HepG2 (cell line): ENCODE data around the gene AHCYL2. TPM values are rescaled to one million over a fixed set of nuclear protein-coding genes. Genes with fewer than 3 reads are reported as not detected.
A peak's percentile ranks its signal among the peaks of the same experiment; 100 is the strongest.

Experiments
- ATAC-seq: fragments of 200-7000 bp; cut with Tn5 transposase; 3 replicates; pipeline ENCODE4 v1.9.1; 2020; ENCODE audit warnings: mild to moderate bottlenecking, moderate library complexity
- BruUV-seq: library from RNA; stranded (reverse); fragments of 400-500 nt; replicated peaks from 2 replicates; lab custom pipeline; 2021; lab: Mats Ljungman, UMichigan
- CTCF ChIA-PET: fragments of 300-600 bp; formaldehyde crosslinking; extraction: SDS; loops from one replicate; lab custom pipeline; 2021; ENCODE audit warnings: low total read pairs, inconsistent platforms, low intra/inter-chr PET ratio; lab: Yijun Ruan, JAX
- POLR2A ChIA-PET: fragments of 350-600 bp; sonication (Branson Sonifier 250); formaldehyde crosslinking; loops from one replicate; lab custom pipeline; 2020; ENCODE audit warnings: antibody characterized with exemption, inconsistent platforms; lab: Yijun Ruan, JAX
- DNase-seq: peaks from one replicate; pipeline ENCODE4 v3.0.0-alpha.2; 2015; ENCODE audit warnings: low spot score
- FAIRE-seq: peaks from 3 replicates; lab custom pipeline; 2011; peaks lifted over from hg19 to GRCh38; lab: Jason Lieb, UNC
- H2AFZ ChIP-seq: one replicate; pipeline ENCODE4 v1.6.1; 2011; ENCODE audit warnings: low read length, inconsistent platforms
- H3K27ac ChIP-seq: fragments of 300-600 bp; 3 replicates; pipeline ENCODE4 v1.8.0; 2011; ENCODE audit warnings: mixed run types, mild to moderate bottlenecking, mixed read lengths, low read length, inconsistent platforms; ENCODE audit not compliant: insufficient read depth; ENCODE audit errors: extremely low read length
- H3K27me3 ChIP-seq, 2 experiments: fragments of 200-600 bp in 1 of 2; 2 replicates in 1 of 2; 3 replicates in 1 of 2; pipeline versions ENCODE4 v1.6.0 to v1.8.0; 2011; ENCODE audit warnings: low read length in 2 of 2, mild to moderate bottlenecking in 2 of 2, moderate library complexity in 2 of 2, inconsistent platforms in 1 of 2; ENCODE audit not compliant: insufficient read depth in 2 of 2, control insufficient read depth in 1 of 2
- H3K36me3 ChIP-seq, 2 experiments: fragments of 200-600 bp in 1 of 2; replicated peaks in 1 of 2; 2 replicates in 1 of 2; 3 replicates in 1 of 2; pipeline versions ENCODE4 v1.5.1 to v1.8.0; 2011; ENCODE audit warnings: low read length in 2 of 2, inconsistent platforms in 1 of 2; ENCODE audit not compliant: insufficient read depth in 2 of 2, control insufficient read depth in 1 of 2
- H3K4me1 ChIP-seq: 2 replicates; pipeline ENCODE4 v1.5.1; 2012; ENCODE audit warnings: low read length, inconsistent platforms; ENCODE audit not compliant: insufficient read depth
- H3K4me2 ChIP-seq: 2 replicates; pipeline ENCODE4 v1.6.0; 2011; ENCODE audit warnings: low read depth, low read length, inconsistent platforms
- H3K4me3 ChIP-seq, 3 experiments: fragments of 200-600 bp in 1 of 3; sonication (generic), shearing (Covaris generic) in 1 of 3; replicated peaks in 1 of 3; 2 replicates each; pipeline ENCODE4 v1.5.1; 2011 to 2016; ENCODE audit warnings: low read length in 3 of 3, inconsistent platforms in 2 of 3, low read depth in 2 of 3, mild to moderate bottlenecking in 2 of 3, control low read depth in 1 of 3, mixed read lengths in 1 of 3; ENCODE audit not compliant: insufficient read depth in 1 of 3
- H3K79me2 ChIP-seq: one replicate; pipeline ENCODE4 v1.6.1; 2011; ENCODE audit warnings: low read length, inconsistent platforms; ENCODE audit not compliant: insufficient read depth
- H3K9ac ChIP-seq: 2 replicates; pipeline ENCODE4 v1.6.0; 2011; ENCODE audit warnings: mild to moderate bottlenecking, low read depth, low read length, inconsistent platforms; ENCODE audit not compliant: insufficient read depth
- H3K9me3 ChIP-seq: 2 replicates; pipeline ENCODE4 v1.5.1; 2012; ENCODE audit warnings: mild to moderate bottlenecking, low read length
- H4K20me1 ChIP-seq: 2 replicates; pipeline ENCODE4 v1.6.0; 2011; ENCODE audit warnings: inconsistent platforms, mild to moderate bottlenecking, low read length, moderate library complexity; ENCODE audit not compliant: insufficient read depth
- HNF1B ChIP-seq: sonication (generic); formaldehyde crosslinking; IDR thresholded peaks from 2 replicates; pipeline ENCODE4 v1.5.1; 2020; ENCODE audit warnings: mild to moderate bottlenecking, moderate library complexity, missing genetic modification reagents
- KMT2A ChIP-seq: sonication (generic); formaldehyde crosslinking; IDR thresholded peaks from 2 replicates; pipeline ENCODE4 v1.4.0; 2020; ENCODE audit warnings: missing genetic modification reagents
- MEIS1 ChIP-seq: sonication (generic); formaldehyde crosslinking; IDR thresholded peaks from 2 replicates; pipeline ENCODE4 v1.9.0; 2021; ENCODE audit warnings: mild to moderate bottlenecking, missing genetic modification reagents, moderate library complexity, borderline replicate concordance
- NCOA5 ChIP-seq: sonication (generic); formaldehyde crosslinking; IDR thresholded peaks from 2 replicates; pipeline ENCODE4 v1.4.0; 2020; ENCODE audit warnings: missing genetic modification reagents
- NR1H2 ChIP-seq: sonication (generic); formaldehyde crosslinking; IDR thresholded peaks from 2 replicates; pipeline ENCODE4 v1.8.1; 2022; ENCODE audit warnings: low read depth, missing genetic modification reagents, borderline replicate concordance
- NR2F1 ChIP-seq, 2 experiments: fragments of 450-650 bp in 1 of 2; formaldehyde crosslinking in 1 of 2; IDR thresholded peaks; 2 replicates each; pipeline versions ENCODE4 v1.5.0 to v1.6.1; 2016 to 2020; ENCODE audit warnings: mild to moderate bottlenecking in 1 of 2, missing compliant biosample characterization in 1 of 2, missing genetic modification reagents in 1 of 2, moderate library complexity in 1 of 2
- NR2F6 ChIP-seq, 2 experiments: IDR thresholded peaks; 2 replicates each; pipeline ENCODE4 v1.6.1; 2016; ENCODE audit warnings: antibody characterized with exemption in 1 of 2, mild to moderate bottlenecking in 1 of 2
- XRCC5 ChIP-seq: fragments of 200-400 bp; formaldehyde crosslinking; optimal IDR thresholded peaks from 2 replicates; pipeline ENCODE3; 2017; ENCODE audit warnings: mild to moderate bottlenecking, low read length
- ZNF142 ChIP-seq: sonication (generic); formaldehyde crosslinking; IDR thresholded peaks from 2 replicates; pipeline ENCODE4 v1.4.0; 2020; ENCODE audit warnings: missing genetic modification reagents
- ZNF263 ChIP-seq: sonication (generic); formaldehyde crosslinking; IDR thresholded peaks from 2 replicates; pipeline ENCODE4 v1.4.0; 2020; ENCODE audit warnings: missing genetic modification reagents
- ZNF574 ChIP-seq: sonication (generic); formaldehyde crosslinking; IDR thresholded peaks from 2 replicates; pipeline ENCODE4 v1.4.0; 2020; ENCODE audit warnings: missing genetic modification reagents
- ZNF790 ChIP-seq: sonication (generic); formaldehyde crosslinking; IDR thresholded peaks from 2 replicates; pipeline ENCODE4 v1.8.0; 2022; ENCODE audit warnings: missing genetic modification reagents, mild to moderate bottlenecking, borderline replicate concordance
- WGBS: methylation state at CpG from one replicate; pipeline ENCODE4 v1.1.6; 2017; ENCODE audit warnings: low lambda C conversion rate; 5-methylcytosine and 5-hydroxymethylcytosine counted together
- in situ Hi-C: cut with HindIII; loops from 2 replicates; pipeline ENCODE4 v1.10.0; 2017; ENCODE audit warnings: low pct_unique_long_range_greater_than_20kb; ENCODE audit not compliant: extremely low pct_ligation_motif_present
- intact Hi-C: fragments of 100-400 bp; cut with micrococcal nuclease; formaldehyde crosslinking; loops from one replicate; pipeline ENCODE4 v1.10.0; 2022; ENCODE audit not compliant: unreplicated experiment
- polyA plus RNA-seq, 8 experiments: library from polyadenylated mRNA; depleted of rRNA in 3 of 8; stranded (reverse) in 7 of 8; unstranded in 1 of 8; fragments of >200 nt; fragmentation: Illumina TruSeq in 4 of 8; extraction: Trizol in 4 of 8; gene quantifications; 2 replicates each; pipeline versions ENCODE4 v1.2.1 to v1.2.3, GENCODE V29; 2011 to 2016; ENCODE audit warnings: low read depth in 4 of 8, missing spikeins in 1 of 8, mixed read lengths in 1 of 8; ENCODE audit not compliant: insufficient read depth in 1 of 8
- total RNA-seq, 5 experiments: library from RNA; depleted of rRNA; stranded (reverse); fragments of >200 nt; fragmentation: Illumina TruSeq; extraction: Trizol; gene quantifications; 2 replicates each; pipeline ENCODE4 v1.2.3, GENCODE V29; 2016; ENCODE audit warnings: low read depth in 1 of 5

AHCYL2 gene
- total and polyA plus RNA-seq, 2 of the 13 experiments (the other 11 are each of a cell fraction or from before 2014, with no cell fraction given) = 9.5 to 14.7 TPM

GRCh38 chr7:129225206-129225930, 538 bp downstream of the AHCYL2 start:
- H3K36me3 ChIP-seq = no peaks in the 10 kb centered on the region
- H3K79me2 ChIP-seq = peaks cover 23% of the 10 kb centered on the region
- peak overlapping the region; percentile 67 for H3K9ac ChIP-seq
- intact Hi-C loops = loop anchor here (2.0 kb wide), 1 partner anchor 45 kb away; no protein-coding TSS in a partner anchor
- peak overlapping the region; percentile 81 for H3K4me2 ChIP-seq
- peak overlapping the region; percentile 68 for H3K27ac ChIP-seq
- ATAC-seq (peak; percentile 66), FAIRE-seq (no peak), DNase-seq (peak; percentile 20)
- in situ Hi-C loops = no loop called here
- POLR2A ChIA-PET = interaction anchor here (0.5 to 1.2 kb wide), 4 partner anchors 65 to 341 kb away, joined by 3 read pairs; partner anchors contain the start of gene TNPO3
- peak overlapping the region; percentile 47 for H2AFZ ChIP-seq
- H3K4me1 ChIP-seq = peaks cover 28% of the 10 kb centered on the region
- no peaks in the 10 kb centered on the region for H3K27me3 ChIP-seq
- CTCF ChIA-PET = no interaction called here
- 1% methylated on average over 25 of the region's 60 CpGs for WGBS
- H3K4me3 ChIP-seq = peak overlapping the region; percentile 76 to 97 (median 82)
- no TSS peak for BruUV-seq
- H3K9me3 ChIP-seq = no peaks in the 10 kb centered on the region
- no peaks in the 10 kb centered on the region for H4K20me1 ChIP-seq
- TF ChIP-seq NR2F1 (CRISPR knock-in tag; IDR thresholded peaks at IDR 0.05) (no peak), NR1H2 (no peak), KMT2A (CRISPR knock-in tag) (peak; percentile 72), ZNF142 (CRISPR knock-in tag) (no peak), MEIS1 (peak; percentile 47; the same call in 1 of the 2 replicates), ZNF263 (CRISPR knock-in tag) (no peak), NCOA5 (CRISPR knock-in tag) (no peak), ZNF790 (CRISPR knock-in tag) (0 out of 2 replicates have a peak, but pooled peaks have one; percentile 53), ZNF574 (peak; percentile 37; the same call in 1 of the 2 replicates), HNF1B (CRISPR knock-in tag) (0 out of 2 replicates have a peak, but pooled peaks have one; percentile 41), XRCC5 (peak; percentile 16), NR2F6 (IDR thresholded peaks at IDR 0.05) (no peak), NR2F6 (CRISPR knock-in tag; IDR thresholded peaks at IDR 0.05) (no peak)
